ENCODE results near the gene PREX1. TPM values are rescaled to one million over a fixed set of nuclear protein-coding genes. Genes with fewer than 3 reads are reported as not detected.

Gene PREX1
- polyA plus RNA-seq, 1 experiment, result 1.3 TPM

GRCh38 chr20:48662711-48663110, 165.1 kb downstream of the PREX1 start:
- Histone ChIP-seq H3K36me3 (ENCODE audit: control insufficient read depth, insufficient read depth, low read length) (no peaks in the 10 kb centered on the region), H3K27me3 (ENCODE audit: control insufficient read depth, insufficient read depth, low read length) (no peaks in the 10 kb centered on the region), H3K4me3 (ENCODE audit: low read depth, low read length) (no peak overlapping the region)
- POLR2A ChIA-PET, result no interaction called here
- CTCF ChIA-PET, result interaction anchor here (2.3 kb wide), 1 partner anchor 243 kb away, joined by 12 read pairs; no protein-coding TSS in a partner anchor
- DNase-seq (ENCODE audit: low read depth), result no peak
- TF ChIP-seq CTCF (IDR thresholded peaks at IDR 0.05; ENCODE audit: insufficient read depth, low read depth, low read length), result no peak

- DNase-seq (ENCODE audit: low read depth), result no peak
- Histone ChIP-seq H3K27me3 (ENCODE audit: control insufficient read depth, insufficient read depth, low read length) (no peaks in the 10 kb centered on the region), H3K4me3 (ENCODE audit: low read depth, low read length) (no peak overlapping the region), H3K36me3 (ENCODE audit: control insufficient read depth, insufficient read depth, low read length) (no peaks in the 10 kb centered on the region)
- no peak for TF ChIP-seq CTCF (IDR thresholded peaks at IDR 0.05; ENCODE audit: insufficient read depth, low read depth, low read length)
- POLR2A ChIA-PET, result no interaction called here
- CTCF ChIA-PET, result interaction anchor here (2.3 kb wide), 1 partner anchor 243 kb away, joined by 12 read pairs; no protein-coding TSS in a partner anchor
Observed at GRCh38 chr20:48661575-48662455, 166.0 kb downstream of the PREX1 start.

DNA sequence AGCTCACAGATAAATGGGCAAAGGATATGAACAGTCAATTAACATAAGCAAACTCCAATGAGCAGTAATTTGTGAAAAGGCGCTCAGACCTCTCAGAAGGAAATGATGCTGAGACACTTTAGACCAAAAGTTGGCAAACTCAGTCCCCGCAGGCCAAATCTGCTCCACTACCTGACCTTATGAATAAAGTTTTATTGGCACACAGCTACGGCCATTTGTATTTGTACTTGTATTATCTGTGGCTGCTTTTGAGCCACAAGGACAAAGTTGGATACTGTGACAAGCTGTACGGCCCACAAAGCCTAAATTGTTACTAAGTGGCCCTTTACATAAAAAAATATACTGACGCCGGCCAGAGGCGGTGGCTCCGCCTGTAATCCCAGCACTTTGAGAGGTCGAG, 167.0 kb downstream of the PREX1 start:
- no peaks in the 10 kb centered on the region for H3K36me3 ChIP-seq (ENCODE audit: control insufficient read depth, insufficient read depth, low read length)
- ChIA-PET CTCF (interaction anchor here (1.2 to 9.1 kb wide), 4 partner anchors 19 to 248 kb away, joined by 3 to 240 read pairs (median 5); no protein-coding TSS in a partner anchor), POLR2A (no interaction called here)
- no peak for DNase-seq (ENCODE audit: low read depth)
- no peak overlapping the region for H3K4me3 ChIP-seq (ENCODE audit: low read depth, low read length)
- no peaks in the 10 kb centered on the region for H3K27me3 ChIP-seq (ENCODE audit: control insufficient read depth, insufficient read depth, low read length)
- TF ChIP-seq CTCF (IDR thresholded peaks at IDR 0.05; ENCODE audit: insufficient read depth, low read depth, low read length), result no peak

- peak; percentile 23; the same call in 1 of the 2 replicates for TF ChIP-seq CTCF (IDR thresholded peaks at IDR 0.05; ENCODE audit: insufficient read depth, low read depth, low read length)
- Histone ChIP-seq H3K36me3 (ENCODE audit: control insufficient read depth, insufficient read depth, low read length) (no peaks in the 10 kb centered on the region), H3K27me3 (ENCODE audit: control insufficient read depth, insufficient read depth, low read length) (no peaks in the 10 kb centered on the region), H3K4me3 (ENCODE audit: low read depth, low read length) (no peak overlapping the region)
- no peak for DNase-seq (ENCODE audit: low read depth)
- ChIA-PET POLR2A (no interaction called here), CTCF (interaction anchor here (1.1 to 9.1 kb wide), 6 partner anchors 20 to 249 kb away, joined by 3 to 240 read pairs (median 4); no protein-coding TSS in a partner anchor)
Observed at GRCh38 chr20:48659858-48660257, 167.9 kb downstream of the PREX1 start.

DNA sequence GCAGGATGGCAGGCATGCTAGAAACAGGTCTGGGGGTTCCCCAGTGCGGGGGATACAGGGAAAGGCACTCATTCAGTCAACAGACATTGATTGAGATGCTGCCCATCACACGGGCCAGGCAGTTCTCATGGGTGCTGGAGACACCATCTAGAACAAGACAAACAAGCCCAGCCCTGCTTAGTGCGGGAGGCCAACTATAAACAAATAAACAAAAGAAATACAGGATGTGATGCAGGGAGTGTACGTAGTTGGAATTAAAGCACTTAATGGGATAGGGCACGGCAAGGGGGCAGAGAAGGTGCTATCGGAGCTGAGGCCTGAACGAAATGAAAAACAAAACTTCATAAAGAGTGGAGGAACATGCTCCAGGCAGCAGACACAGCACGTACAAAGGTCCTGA, 169.3 kb downstream of the PREX1 start:
- Histone ChIP-seq H3K4me3 (ENCODE audit: low read depth, low read length) (no peak overlapping the region), H3K36me3 (ENCODE audit: control insufficient read depth, insufficient read depth, low read length) (no peaks in the 10 kb centered on the region), H3K27me3 (ENCODE audit: control insufficient read depth, insufficient read depth, low read length) (no peaks in the 10 kb centered on the region)
- no peak for DNase-seq (ENCODE audit: low read depth)
- no peak for TF ChIP-seq CTCF (IDR thresholded peaks at IDR 0.05; ENCODE audit: insufficient read depth, low read depth, low read length)
- ChIA-PET POLR2A (no interaction called here), CTCF (interaction anchor here (0.7 to 9.1 kb wide), 17 partner anchors 9 to 262 kb away, joined by 3 to 240 read pairs (median 7); no protein-coding TSS in a partner anchor)

All from BJ (cell line).